HCT116 (cell line): Measurements from ENCODE around the gene KCND3. TPM values are rescaled to one million over a fixed set of nuclear protein-coding genes. Genes with fewer than 3 reads are reported as not detected.

ENCODE experiments used
- ATAC-seq: fragments of 200-7000 bp; cut with Tn5 transposase; 2 replicates; pipeline ENCODE4 v1.9.1; 2020; ENCODE audit warnings: mild to moderate bottlenecking, moderate library complexity
- BruUV-seq: library from RNA; stranded (reverse); fragments of 400-500 nt; replicated peaks from 2 replicates; lab custom pipeline; 2021; lab: Mats Ljungman, UMichigan
- CTCF ChIA-PET: fragments of 300-600 bp; sonication (Branson Sonifier 250); formaldehyde crosslinking; loops from one replicate; lab custom pipeline; 2021; ENCODE audit warnings: antibody characterized with exemption; lab: Charles Lee
- POLR2A ChIA-PET: fragments of 300-600, 350-600 bp; sonication (Branson Sonifier 250); formaldehyde crosslinking; loops from one replicate; lab custom pipeline; 2021; ENCODE audit warnings: antibody characterized with exemption; lab: Charles Lee
- RAD21 ChIA-PET, 2 experiments: fragments of 300-600 bp; sonication (Branson Sonifier 250); formaldehyde crosslinking; loops; one replicate each; lab custom pipeline; 2023; ENCODE audit warnings: low total read pairs in 2 of 2; ENCODE audit not compliant: uncharacterized antibody in 2 of 2, unreplicated experiment in 2 of 2, low non-redundant PET in 1 of 2; lab: Charles Lee
- DNase-seq: peaks from one replicate; pipeline ENCODE4 v3.0.0-alpha.2; 2010; ENCODE audit warnings: low read depth, low spot score
- H2AFZ ChIP-seq: fragments of 200-600 bp; shearing (Covaris generic), sonication (generic); 2 replicates; pipeline ENCODE4 v1.6.1; 2017; ENCODE audit warnings: low read depth, mixed run types, mixed read lengths, antibody characterized with exemption, low read length; ENCODE audit not compliant: poor library complexity, severe bottlenecking
- H3K27ac ChIP-seq: 2 replicates; pipeline ENCODE4 v1.5.1; 2012; ENCODE audit warnings: low read depth, low read length
- H3K27me3 ChIP-seq: fragments of 200-600 bp; sonication (generic); 2 replicates; pipeline ENCODE4 v1.6.1; 2016; ENCODE audit warnings: mixed run types, low read length, mixed read lengths; ENCODE audit not compliant: insufficient read depth
- H3K36me3 ChIP-seq, 2 experiments: fragments of 200-500 bp in 1 of 2; fragments of 200-600 bp in 1 of 2; sonication (Bioruptor generic) in 1 of 2; sonication (generic) in 1 of 2; 2 replicates each; pipeline versions ENCODE4 v1.5.1 to v1.6.1; 2014 to 2016; ENCODE audit warnings: low read length in 2 of 2, inconsistent platforms in 1 of 2, mixed read lengths in 1 of 2, mixed run types in 1 of 2; ENCODE audit not compliant: insufficient read depth in 2 of 2, control insufficient read depth in 1 of 2
- H3K4me1 ChIP-seq, 2 experiments: fragments of 200-600 bp in 1 of 2; sonication (generic) in 1 of 2; 2 replicates each; pipeline versions ENCODE4 v1.5.1 to v1.6.1; 2012 to 2017; ENCODE audit warnings: low read length in 2 of 2, inconsistent platforms in 1 of 2, mild to moderate bottlenecking in 1 of 2, mixed read lengths in 1 of 2, mixed run types in 1 of 2, moderate library complexity in 1 of 2; ENCODE audit not compliant: insufficient read depth in 2 of 2, control insufficient read depth in 1 of 2
- H3K4me2 ChIP-seq: fragments of 200-600 bp; sonication (generic); 2 replicates; pipeline ENCODE4 v1.6.1; 2017; ENCODE audit warnings: mixed run types, low read length, mixed read lengths
- H3K4me3 ChIP-seq, 2 experiments: fragments of 200-600 bp in 1 of 2; sonication (generic) in 1 of 2; replicated peaks in 1 of 2; 2 replicates each; pipeline ENCODE4 v1.5.1; 2011 to 2016; ENCODE audit warnings: low read length in 2 of 2, control low read depth in 1 of 2, low read depth in 1 of 2, mild to moderate bottlenecking in 1 of 2, mixed read lengths in 1 of 2, mixed run types in 1 of 2
- H3K79me2 ChIP-seq: fragments of 200-600 bp; sonication (generic); 2 replicates; pipeline ENCODE4 v1.6.1; 2017; ENCODE audit warnings: mild to moderate bottlenecking, mixed run types, low read length, moderate library complexity, mixed read lengths; ENCODE audit not compliant: insufficient read depth
- H3K9ac ChIP-seq: fragments of 200-600 bp; sonication (generic); 2 replicates; pipeline ENCODE4 v1.6.1; 2016; ENCODE audit warnings: low read length, mixed read lengths
- H3K9me2 ChIP-seq: fragments of 200-600 bp; sonication (generic), shearing (Covaris generic); 2 replicates; pipeline ENCODE4 v1.6.1; 2017; ENCODE audit warnings: mixed run types, mild to moderate bottlenecking, moderate library complexity; ENCODE audit not compliant: insufficient read depth
- H3K9me3 ChIP-seq, 2 experiments: fragments of 200-500 bp in 1 of 2; fragments of 200-600 bp in 1 of 2; sonication (Bioruptor generic) in 1 of 2; sonication (generic) in 1 of 2; 2 replicates each; pipeline ENCODE4 v1.6.1; 2014 to 2017; ENCODE audit warnings: low read length in 2 of 2, mixed read lengths in 2 of 2, inconsistent platforms in 1 of 2, low read depth in 1 of 2, mild to moderate bottlenecking in 1 of 2, mixed run types in 1 of 2, moderate library complexity in 1 of 2; ENCODE audit not compliant: control insufficient read depth in 1 of 2, insufficient read depth in 1 of 2
- H4K20me1 ChIP-seq: fragments of 200-600 bp; sonication (generic), shearing (Covaris generic); 2 replicates; pipeline ENCODE4 v1.6.1; 2017; ENCODE audit warnings: mixed run types, mild to moderate bottlenecking, moderate library complexity; ENCODE audit not compliant: insufficient read depth
- CTCF ChIP-seq, 3 experiments: fragments of 200-600 bp in 1 of 3; sonication (generic) in 1 of 3; IDR thresholded peaks in 2 of 3; conservative IDR thresholded peaks in 1 of 3; 2 replicates each; pipeline ENCODE4 v1.5.1; 2012 to 2017; ENCODE audit warnings: low read depth in 2 of 3, low read length in 2 of 3, antibody characterized with exemption in 1 of 3, borderline replicate concordance in 1 of 3, control low read depth in 1 of 3, mild to moderate bottlenecking in 1 of 3, mixed read lengths in 1 of 3, mixed run types in 1 of 3, moderate library complexity in 1 of 3; ENCODE audit not compliant: insufficient read depth in 1 of 3
- EZH2 ChIP-seq: fragments of 200-600 bp; sonication (generic); IDR thresholded peaks from 2 replicates; pipeline ENCODE4 v1.6.1; 2017; ENCODE audit warnings: antibody characterized with exemption, mixed run types
- FOSL1 ChIP-seq: IDR thresholded peaks from 2 replicates; pipeline ENCODE4 v1.6.1; 2012; ENCODE audit warnings: low read depth
- MAX ChIP-seq: IDR thresholded peaks from 2 replicates; pipeline ENCODE4 v1.6.1; 2012
- POLR2AphosphoS5 ChIP-seq: IDR thresholded peaks from 2 replicates; pipeline ENCODE4 v1.6.1; 2011; ENCODE audit warnings: mild to moderate bottlenecking, low read depth, low read length, moderate library complexity
- RAD21 ChIP-seq: IDR thresholded peaks from 2 replicates; pipeline ENCODE4 v1.6.1; 2012; ENCODE audit warnings: low read depth, mild to moderate bottlenecking
- SRF ChIP-seq: IDR thresholded peaks from 2 replicates; pipeline ENCODE4 v1.6.1; 2012; ENCODE audit warnings: low read depth
- ZNF274 ChIP-seq: fragments of 200-500 bp; sonication (Bioruptor generic); IDR thresholded peaks from 2 replicates; pipeline ENCODE4 v1.6.1; 2014; ENCODE audit warnings: mild to moderate bottlenecking, low read depth, low read length, inconsistent platforms
- intact Hi-C: fragments of 100-400 bp; cut with micrococcal nuclease; formaldehyde crosslinking; loops from 2 replicates; pipeline ENCODE4 v1.10.0; 2022
- total RNA-seq: library from RNA; stranded (reverse); gene quantifications from one replicate; pipeline ENCODE4 v1.2.1, GENCODE V29; 2021; ENCODE audit not compliant: unreplicated experiment

The KCND3 gene
- total RNA-seq, 1 experiment from 2014 or later: 0.44 TPM

DNA sequence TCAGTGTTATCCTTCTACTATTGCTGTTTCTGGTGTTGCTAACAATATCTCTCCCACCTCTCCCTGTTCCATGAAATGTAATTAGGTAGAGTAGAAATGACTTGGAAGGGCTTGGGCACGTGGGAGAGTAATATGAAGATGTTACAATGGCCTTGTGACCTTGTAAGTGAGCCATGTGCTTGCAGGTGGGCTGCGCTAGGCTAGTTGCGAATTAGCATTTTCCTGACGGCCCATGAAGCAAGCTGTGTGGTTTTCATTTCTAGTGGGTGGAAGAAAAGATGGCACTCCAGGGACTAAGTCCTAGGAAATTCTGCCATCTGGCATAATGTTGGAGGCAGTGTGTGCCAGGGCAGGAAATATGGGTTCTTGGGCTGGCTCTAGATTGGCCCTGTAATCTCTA is 241.5 kb downstream of the KCND3 start:
- peaks cover 0 to 8% of the 10 kb centered on the region in 2 experiments; a peak in 2 of 4 replicates for H3K4me1 ChIP-seq
- no peak overlapping the region for H3K4me3 ChIP-seq
- H3K27ac ChIP-seq: no peak overlapping the region
- no peaks in the 10 kb centered on the region for H4K20me1 ChIP-seq
- H3K79me2 ChIP-seq: no peaks in the 10 kb centered on the region
- no peak for ATAC-seq
- H3K4me2 ChIP-seq: no peak overlapping the region
- no peak for DNase-seq
- POLR2A ChIA-PET: interaction anchor here (1.2 to 1.5 kb wide), 4 partner anchors 9 to 266 kb away, joined by 3 to 9 read pairs (median 6); no protein-coding TSS in a partner anchor
- no peaks in the 10 kb centered on the region for H3K36me3 ChIP-seq
- H3K9me2 ChIP-seq: no peaks in the 10 kb centered on the region
- H3K9ac ChIP-seq: no peak overlapping the region
- CTCF ChIA-PET: interaction anchor here (0.7 to 2.3 kb wide), 14 partner anchors 7 to 267 kb away, joined by 3 to 63 read pairs (median 7); partner anchors contain the start of genes DDX20 and INKA2
- peaks cover 4% of the 10 kb centered on the region; the same call in 1 of the 2 replicates for H3K27me3 ChIP-seq
- no peaks in the 10 kb centered on the region for H3K9me3 ChIP-seq
- BruUV-seq: no TSS peak
- TF ChIP-seq ZNF274 (no peak), FOSL1 (no peak), EZH2 (no peak)
- TF ChIP-seq, all 23 proteins: peak for 0
- H2AFZ ChIP-seq: no peak overlapping the region
- intact Hi-C loops: loop anchor here (1.0 kb wide), 1 partner anchor 33 kb away; no protein-coding TSS in a partner anchor
- RAD21 ChIA-PET: interaction anchor here (0.9 to 1.4 kb wide), 7 partner anchors 8 to 266 kb away, joined by 3 to 11 read pairs (median 7); partner anchors contain the start of genes DDX20 (in 1 of the 2) and INKA2 (in 1 of the 2)

- H3K4me1 ChIP-seq: peaks cover 0 to 8% of the 10 kb centered on the region in 2 experiments; a peak in 2 of 4 replicates
- H3K36me3 ChIP-seq: no peaks in the 10 kb centered on the region
- no peak overlapping the region for H3K27ac ChIP-seq
- POLR2A ChIA-PET: interaction anchor here (0.6 to 1.5 kb wide), 6 partner anchors 9 to 265 kb away, joined by 3 to 9 read pairs (median 5); no protein-coding TSS in a partner anchor
- no TSS peak for BruUV-seq
- H4K20me1 ChIP-seq: no peaks in the 10 kb centered on the region
- DNase-seq: peak; percentile 90
- ATAC-seq: peak; percentile 96
- no peak for TF ChIP-seq SRF
- TF ChIP-seq POLR2AphosphoS5: 0 out of 2 replicates have a peak, but pooled peaks have one; percentile 21
- peak; percentile 86 for TF ChIP-seq RAD21
- peak; percentile 78 to 99 (median 81) for TF ChIP-seq CTCF (IDR thresholded peaks at IDR 0.05 in 2 of 3, conservative IDR thresholded peaks at IDR 0.05 in 1 of 3; ENCODE audit: borderline replicate concordance in 1 of 3, insufficient read depth in 1 of 3, low read depth in 2 of 3, low read length in 2 of 3)
- peak; percentile 54; the same call in 1 of the 2 replicates for TF ChIP-seq MAX
- H3K27me3 ChIP-seq: peaks cover 4% of the 10 kb centered on the region; the same call in 1 of the 2 replicates
- CTCF ChIA-PET: interaction anchor here (0.7 to 2.3 kb wide), 16 partner anchors 8 to 273 kb away, joined by 3 to 63 read pairs (median 6); partner anchors contain the start of genes DDX20 and INKA2
- no peak overlapping the region for H3K9ac ChIP-seq
- H3K79me2 ChIP-seq: no peaks in the 10 kb centered on the region
- 0 out of 2 replicates have a peak overlapping the region, but pooled peaks have one; percentile 13 for H3K4me2 ChIP-seq
- no peaks in the 10 kb centered on the region for H3K9me2 ChIP-seq
- peak overlapping the region; percentile 58 for H2AFZ ChIP-seq
- RAD21 ChIA-PET: interaction anchor here (0.8 to 1.4 kb wide), 9 partner anchors 8 to 265 kb away, joined by 3 to 11 read pairs (median 3); partner anchors contain the start of genes DDX20 (in 1 of the 2) and INKA2 (in 1 of the 2)
- H3K4me3 ChIP-seq: no peak overlapping the region
- H3K9me3 ChIP-seq: no peaks in the 10 kb centered on the region
- intact Hi-C loops: loop anchor here (1.0 kb wide), 1 partner anchor 32 kb away; no protein-coding TSS in a partner anchor
Observed at GRCh38 chr1:111747282-111747734, 242.2 kb downstream of the KCND3 start.
